T47D (cell line): Measurements from ENCODE around the gene AMPH.

Experiments
- DNase-seq, 2 experiments: peaks; one replicate each; pipeline versions ENCODE4 v3.0.0 to v3.0.0-alpha.2; 2011 to 2012; ENCODE audit warnings: low read depth in 1 of 2, low spot score in 1 of 2
- JUND ChIP-seq: IDR thresholded peaks from 2 replicates; pipeline ENCODE4 v1.6.1; 2012; ENCODE audit warnings: low read depth
- in situ Hi-C: cut with HindIII; loops from 2 replicates; pipeline ENCODE4 v1.10.0; 2016; ENCODE audit warnings: low sequenced_read_pairs, low pct_unique_long_range_greater_than_20kb

The AMPH gene

DNA sequence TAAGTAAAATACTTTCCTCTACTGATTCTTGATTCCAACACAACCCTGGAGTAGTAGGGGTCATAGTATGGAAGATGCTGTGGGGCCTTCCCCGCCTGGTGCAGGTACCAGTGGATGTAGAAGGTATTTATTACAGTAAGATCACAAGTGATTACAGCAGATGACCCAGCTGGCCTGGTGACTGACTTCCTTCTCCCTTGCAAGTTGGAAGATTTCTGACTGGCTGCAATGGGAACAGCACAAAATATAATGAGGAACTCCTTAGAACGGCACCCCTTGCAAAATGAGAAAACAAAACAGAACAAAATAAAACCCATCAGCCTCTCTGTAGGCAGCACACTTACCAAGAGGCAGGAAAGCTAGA, 296.1 kb downstream of the AMPH start:
- DNase-seq, result no peak
- TF ChIP-seq JUND, result no peak
- in situ Hi-C loops, result no loop called here

DNA sequence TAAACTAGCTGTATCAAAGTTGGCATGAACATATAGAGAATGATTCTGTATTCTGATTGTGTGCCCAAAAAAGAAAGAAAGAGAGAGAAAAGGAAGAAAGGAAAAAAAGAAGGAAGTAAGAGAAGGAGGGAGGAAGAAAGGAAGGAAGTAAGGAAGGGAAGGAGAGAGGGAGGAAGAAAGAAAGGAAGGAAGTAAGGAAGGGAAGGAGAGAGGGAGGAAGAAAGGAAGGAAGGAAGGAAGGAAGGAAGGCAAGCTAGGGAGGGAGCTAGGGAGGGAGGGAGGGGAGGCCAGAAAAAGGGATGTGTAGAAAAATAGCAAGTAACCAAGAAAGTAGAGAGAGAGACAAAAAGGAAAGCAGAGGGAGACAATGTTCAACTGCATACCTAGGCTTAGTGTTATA, 297.0 kb downstream of the AMPH start:
- no peak for TF ChIP-seq JUND
- DNase-seq, result no peak
- in situ Hi-C loops, result no loop called here
